Fibroblast of lung (primary cell): ENCODE measurements around the gene SHC1. TPM values are rescaled to one million over a fixed set of nuclear protein-coding genes. Genes with fewer than 3 reads are reported as not detected.

Source experiments
- DNase-seq, 2 donors: peaks; one replicate each; pipeline versions ENCODE4 v3.0.0 to v3.0.0-alpha.2; 2010; ENCODE audit warnings: low read depth in 2 of 2
- H2AFZ ChIP-seq: 2 replicates; pipeline ENCODE4 v1.5.1; 2012; ENCODE audit warnings: low read length, control low read depth, inconsistent platforms
- H3K27ac ChIP-seq: 2 replicates; pipeline ENCODE4 v1.5.1; 2011; ENCODE audit warnings: low read length, control low read depth; ENCODE audit not compliant: insufficient read depth
- H3K27me3 ChIP-seq: 2 replicates; pipeline ENCODE4 v1.5.1; 2011; ENCODE audit warnings: mild to moderate bottlenecking, low read length; ENCODE audit not compliant: control insufficient read depth, insufficient read depth
- H3K36me3 ChIP-seq: 2 replicates; pipeline ENCODE4 v1.5.1; 2011; ENCODE audit warnings: low read length; ENCODE audit not compliant: control insufficient read depth, insufficient read depth
- H3K4me1 ChIP-seq: 2 replicates; pipeline ENCODE4 v1.5.1; 2011; ENCODE audit warnings: low read length; ENCODE audit not compliant: control insufficient read depth, insufficient read depth; ENCODE audit errors: extremely low read depth
- H3K4me2 ChIP-seq: 2 replicates; pipeline ENCODE4 v1.5.1; 2011; ENCODE audit warnings: low read length, control low read depth; ENCODE audit not compliant: insufficient read depth; ENCODE audit errors: extremely low read depth
- H3K4me3 ChIP-seq, 4 experiments: fragments of 200-600 bp in 1 of 4; sonication (generic) in 1 of 4; replicated peaks in 1 of 4; 2 replicates each; pipeline ENCODE4 v1.5.1; 2011 to 2016; ENCODE audit warnings: low read length in 4 of 4, low read depth in 3 of 4, mild to moderate bottlenecking in 3 of 4, control low read depth in 2 of 4, inconsistent platforms in 1 of 4, mixed read lengths in 1 of 4; ENCODE audit not compliant: insufficient read depth in 1 of 4; ENCODE audit errors: control extremely low read depth in 1 of 4
- H3K79me2 ChIP-seq: 2 replicates; pipeline ENCODE4 v1.5.1; 2012; ENCODE audit warnings: mild to moderate bottlenecking, low read length, inconsistent platforms; ENCODE audit not compliant: control insufficient read depth, insufficient read depth
- H3K9ac ChIP-seq: 2 replicates; pipeline ENCODE4 v1.5.1; 2011; ENCODE audit warnings: mild to moderate bottlenecking, low read length, control low read depth; ENCODE audit not compliant: insufficient read depth
- H3K9me3 ChIP-seq: 2 replicates; pipeline ENCODE4 v1.5.1; 2012; ENCODE audit warnings: low read depth, low read length; ENCODE audit not compliant: control insufficient read depth, insufficient read depth
- H4K20me1 ChIP-seq: 2 replicates; pipeline ENCODE4 v1.5.1; 2011; ENCODE audit warnings: low read length; ENCODE audit not compliant: control insufficient read depth, insufficient read depth; ENCODE audit errors: extremely low read depth
- EZH2 ChIP-seq: IDR thresholded peaks from 2 replicates; pipeline ENCODE4 v1.5.1; 2012; ENCODE audit warnings: low read length, control low read depth, mild to moderate bottlenecking; ENCODE audit errors: missing control alignments
- polyA plus RNA-seq, 2 donors: library from polyadenylated mRNA; depleted of rRNA in 1 of 2; stranded (reverse) in 1 of 2; unstranded in 1 of 2; fragments of >200 nt; gene quantifications; 2 replicates each; pipeline ENCODE4 v1.2.1, GENCODE V29; 2011 to 2012; ENCODE audit warnings: missing spikeins in 1 of 2
- total RNA-seq: library from RNA; depleted of rRNA; stranded (reverse); fragments of >200 nt; gene quantifications from 2 replicates; pipeline ENCODE4 v1.2.1, GENCODE V29; 2014
- TF ChIP-seq, protein P1 (sequence below), 2 donors: IDR thresholded peaks in 1 of 2; conservative IDR thresholded peaks in 1 of 2; 1 replicate in 1 of 2; 2 replicates in 1 of 2; pipeline ENCODE4 v1.5.1; 2011 to 2012; ENCODE audit warnings: low read length in 2 of 2, control low read depth in 1 of 2, inconsistent platforms in 1 of 2, low read depth in 1 of 2, mild to moderate bottlenecking in 1 of 2

Gene SHC1
- total and polyA plus RNA-seq, 2 donors (not counting 1 experiment from before 2014, with no cell fraction given): 245 to 277 TPM

DNA sequence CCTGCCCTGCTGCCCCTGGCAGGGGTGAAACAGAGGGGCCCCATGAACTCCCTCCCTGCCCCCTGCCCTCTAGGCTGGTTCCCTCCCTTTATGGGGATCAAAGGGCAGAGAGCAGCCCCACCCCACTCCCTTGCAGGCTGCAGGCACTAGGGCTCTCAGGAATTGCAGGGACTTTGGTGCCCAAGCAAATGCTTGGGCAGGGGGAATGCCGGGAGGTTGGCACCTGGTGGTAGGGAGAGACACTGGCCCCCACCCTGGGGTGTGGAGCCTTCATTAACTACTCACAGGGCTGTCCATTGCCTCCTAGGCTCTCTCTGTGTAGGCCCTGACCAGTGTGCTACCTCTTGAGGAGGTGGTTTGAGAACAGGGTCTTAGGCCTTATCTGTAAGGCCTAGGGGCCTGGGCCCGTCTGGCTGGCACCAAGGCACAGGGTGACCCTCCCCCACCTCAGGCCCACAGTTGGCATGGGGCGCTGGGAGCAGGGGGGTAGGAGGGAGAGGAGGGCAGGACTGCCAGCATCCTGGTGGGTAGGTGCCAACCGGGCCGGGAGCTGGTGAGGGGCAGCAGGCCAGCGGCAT is 36.8 kb upstream of the SHC1 start:
- Histone ChIP-seq H3K36me3 (no peaks in the 10 kb centered on the region), H4K20me1 (no peaks in the 10 kb centered on the region), H3K4me2 (no peak overlapping the region), H3K27me3 (no peaks in the 10 kb centered on the region), H3K9me3 (no peaks in the 10 kb centered on the region), H3K4me3 (no peak overlapping the region), H3K79me2 (peaks cover 16% of the 10 kb centered on the region), H3K27ac (no peak overlapping the region), H3K9ac (no peak overlapping the region), H2AFZ (no peak overlapping the region), H3K4me1 (peaks cover 14% of the 10 kb centered on the region)
- no peak for DNase-seq
- TF ChIP-seq, protein P1, sequence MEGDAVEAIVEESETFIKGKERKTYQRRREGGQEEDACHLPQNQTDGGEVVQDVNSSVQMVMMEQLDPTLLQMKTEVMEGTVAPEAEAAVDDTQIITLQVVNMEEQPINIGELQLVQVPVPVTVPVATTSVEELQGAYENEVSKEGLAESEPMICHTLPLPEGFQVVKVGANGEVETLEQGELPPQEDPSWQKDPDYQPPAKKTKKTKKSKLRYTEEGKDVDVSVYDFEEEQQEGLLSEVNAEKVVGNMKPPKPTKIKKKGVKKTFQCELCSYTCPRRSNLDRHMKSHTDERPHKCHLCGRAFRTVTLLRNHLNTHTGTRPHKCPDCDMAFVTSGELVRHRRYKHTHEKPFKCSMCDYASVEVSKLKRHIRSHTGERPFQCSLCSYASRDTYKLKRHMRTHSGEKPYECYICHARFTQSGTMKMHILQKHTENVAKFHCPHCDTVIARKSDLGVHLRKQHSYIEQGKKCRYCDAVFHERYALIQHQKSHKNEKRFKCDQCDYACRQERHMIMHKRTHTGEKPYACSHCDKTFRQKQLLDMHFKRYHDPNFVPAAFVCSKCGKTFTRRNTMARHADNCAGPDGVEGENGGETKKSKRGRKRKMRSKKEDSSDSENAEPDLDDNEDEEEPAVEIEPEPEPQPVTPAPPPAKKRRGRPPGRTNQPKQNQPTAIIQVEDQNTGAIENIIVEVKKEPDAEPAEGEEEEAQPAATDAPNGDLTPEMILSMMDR (conservative IDR thresholded peaks at IDR 0.05 in 1 of 2, IDR thresholded peaks at IDR 0.05 in 1 of 2; ENCODE audit: low read depth in 1 of 2, low read length in 2 of 2): no peak
- no peak for TF ChIP-seq EZH2

DNA sequence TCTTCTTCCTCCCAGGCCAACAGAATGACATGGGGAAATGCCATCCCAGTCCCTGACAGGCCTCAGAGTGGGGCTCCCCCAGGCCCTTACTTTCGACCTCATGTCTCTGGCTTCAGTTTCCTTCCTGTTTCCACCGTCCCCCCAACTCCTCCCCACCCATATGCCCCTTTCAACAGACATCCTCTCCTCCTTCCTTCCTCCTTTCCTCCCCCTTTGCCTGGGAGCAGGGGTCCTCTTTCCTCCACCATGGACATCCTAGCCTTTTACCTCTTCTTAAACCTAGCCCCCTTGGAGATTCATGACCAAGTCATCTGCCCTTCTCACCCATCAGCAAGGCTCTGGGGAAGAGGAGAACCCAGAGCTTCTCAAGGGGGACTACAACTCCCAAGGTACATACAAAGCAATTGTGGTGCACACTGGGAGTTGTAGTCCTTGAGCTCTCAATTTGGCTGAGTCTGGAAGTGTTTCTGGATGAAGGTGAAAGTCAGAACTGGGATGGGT is 36.1 kb upstream of the SHC1 start:
- no peak overlapping the region for H3K4me3 ChIP-seq
- peak in 1 of 2 donors; percentile 28 for DNase-seq
- H2AFZ ChIP-seq: no peak overlapping the region
- H3K27me3 ChIP-seq: no peaks in the 10 kb centered on the region
- H3K9ac ChIP-seq: no peak overlapping the region
- H3K9me3 ChIP-seq: no peaks in the 10 kb centered on the region
- H3K4me2 ChIP-seq: no peak overlapping the region
- H3K36me3 ChIP-seq: no peaks in the 10 kb centered on the region
- no peaks in the 10 kb centered on the region for H4K20me1 ChIP-seq
- no peak overlapping the region for H3K27ac ChIP-seq
- H3K79me2 ChIP-seq: peaks cover 16% of the 10 kb centered on the region
- H3K4me1 ChIP-seq: peaks cover 11% of the 10 kb centered on the region
- TF ChIP-seq, protein P1 (conservative IDR thresholded peaks at IDR 0.05 in 1 of 2, IDR thresholded peaks at IDR 0.05 in 1 of 2; ENCODE audit: low read depth in 1 of 2, low read length in 2 of 2): no peak
- TF ChIP-seq EZH2: no peak

DNA sequence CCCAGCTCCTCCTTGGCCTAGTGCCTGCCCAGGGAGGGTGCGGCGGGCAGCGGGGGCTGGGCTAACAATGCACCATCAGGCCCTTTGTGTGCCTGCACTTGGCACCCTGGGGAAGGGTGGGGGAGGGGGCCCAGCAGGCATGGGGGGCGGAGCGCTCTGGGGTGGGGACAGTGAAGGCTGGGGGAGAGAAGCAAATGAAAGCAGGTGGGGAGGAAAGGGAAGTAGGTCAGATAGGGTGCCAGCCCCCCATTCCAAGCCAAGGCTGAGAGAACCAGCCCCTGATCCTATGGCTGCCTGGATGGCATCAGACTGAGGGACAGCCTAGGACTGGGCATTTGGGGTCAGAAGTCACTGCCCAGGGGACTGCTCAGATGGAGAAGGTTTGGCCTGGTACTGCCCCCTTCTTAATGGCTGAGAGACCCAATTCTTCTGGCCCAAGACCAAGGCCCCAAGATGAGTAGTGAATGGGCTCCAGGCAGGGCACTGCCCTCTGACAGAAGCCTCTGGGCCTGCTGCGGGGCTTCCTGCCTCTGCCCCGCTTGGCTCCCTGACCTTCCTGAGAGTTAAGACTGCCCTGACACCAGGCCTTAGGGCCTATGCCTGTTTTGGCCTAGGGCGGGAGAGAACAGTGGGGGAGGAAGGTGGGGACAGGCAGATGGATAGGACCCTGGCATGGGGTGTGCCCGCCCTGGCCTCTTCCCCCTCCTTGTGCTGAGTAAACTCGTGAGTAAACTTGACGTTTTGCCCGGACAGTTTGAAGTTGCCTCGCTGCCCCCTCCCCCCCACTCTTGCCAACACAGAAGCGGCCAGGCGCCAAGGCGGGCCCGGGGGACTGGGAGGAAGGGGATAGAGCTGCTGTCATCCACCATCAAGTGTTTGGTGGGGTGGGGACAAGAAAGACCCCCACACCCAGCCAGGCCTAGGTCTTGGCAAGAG is 34.8 kb upstream of the SHC1 start:
- H3K9ac ChIP-seq: no peak overlapping the region
- DNase-seq: peak; percentile 27 to 37
- TF ChIP-seq, protein P1 (conservative IDR thresholded peaks at IDR 0.05 in 1 of 2, IDR thresholded peaks at IDR 0.05 in 1 of 2; ENCODE audit: low read depth in 1 of 2, low read length in 2 of 2): no peak
- TF ChIP-seq EZH2: no peak
- H3K27ac ChIP-seq: no peak overlapping the region
- H3K79me2 ChIP-seq: peaks cover 16% of the 10 kb centered on the region
- peak overlapping the region in 1 of 4 experiments; percentile 14 for H3K4me3 ChIP-seq
- no peaks in the 10 kb centered on the region for H3K9me3 ChIP-seq
- H4K20me1 ChIP-seq: no peaks in the 10 kb centered on the region
- H3K4me2 ChIP-seq: no peak overlapping the region
- H3K36me3 ChIP-seq: no peaks in the 10 kb centered on the region
- no peaks in the 10 kb centered on the region for H3K27me3 ChIP-seq
- no peak overlapping the region for H2AFZ ChIP-seq
- H3K4me1 ChIP-seq: peaks cover 15% of the 10 kb centered on the region
